Epithelial cell of proximal tubule (primary cell): ENCODE measurements around the gene ELK1. TPM values are rescaled to one million over a fixed set of nuclear protein-coding genes. Genes with fewer than 3 reads are reported as not detected.
A peak's percentile ranks its signal among the peaks of the same experiment; 100 is the strongest.
"Not testable (repeated sequence)": the region's sequence is repeated elsewhere in the genome, so short reads cannot be mapped to it uniquely, and the experiment has no call there.

ENCODE experiments used
- DNase-seq: peaks from one replicate; pipeline ENCODE4 v3.0.0-alpha.2; 2011; ENCODE audit warnings: low read depth
- H3K4me3 ChIP-seq: 2 replicates; pipeline ENCODE4 v1.5.1; 2011; ENCODE audit warnings: low read depth, mild to moderate bottlenecking, low read length
- CTCF ChIP-seq: conservative IDR thresholded peaks from 2 replicates; pipeline ENCODE4 v1.5.1; 2012; ENCODE audit warnings: low read depth, mild to moderate bottlenecking, low read length
- total RNA-seq: library from RNA; depleted of rRNA; stranded (reverse); fragments of >200 nt; gene quantifications from 2 replicates; pipeline ENCODE4 v1.2.3, GENCODE V29; 2015

The ELK1 gene
- total RNA-seq, 1 donor from 2014 or later: 21.9 TPM

DNA sequence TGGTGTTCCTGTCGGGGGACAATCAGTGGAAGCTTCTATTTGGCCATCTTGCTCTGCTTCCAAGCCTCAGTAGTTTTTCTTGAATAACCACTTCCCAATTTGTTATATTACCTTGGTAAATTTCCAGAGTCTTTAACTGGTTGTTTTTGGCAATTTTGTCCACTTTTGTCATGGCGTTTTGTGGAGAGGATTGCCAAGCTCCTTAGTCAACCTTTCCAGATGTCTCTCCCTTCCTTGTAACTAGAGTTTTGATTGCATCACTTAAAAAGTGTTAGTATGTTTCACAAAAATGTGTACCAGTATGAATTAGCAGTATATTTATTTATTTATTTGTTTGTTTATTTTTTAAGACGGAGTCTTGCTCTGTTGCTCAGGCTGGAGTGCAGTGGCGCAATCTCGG lies 24.4 kb upstream of the ELK1 start:
- H3K4me3 ChIP-seq: no peak overlapping the region
- no peak for DNase-seq
- no peak for TF ChIP-seq CTCF

GRCh38 chrX:47665797-47666196 lies 15.4 kb upstream of the ELK1 start:
- DNase-seq, H3K4me3 ChIP-seq: not testable (repeated sequence)

- no peak for TF ChIP-seq CTCF
- H3K4me3 ChIP-seq: no peak overlapping the region
- no peak for DNase-seq
Observed at GRCh38 chrX:47664737-47665136, 14.4 kb upstream of the ELK1 start.

DNA sequence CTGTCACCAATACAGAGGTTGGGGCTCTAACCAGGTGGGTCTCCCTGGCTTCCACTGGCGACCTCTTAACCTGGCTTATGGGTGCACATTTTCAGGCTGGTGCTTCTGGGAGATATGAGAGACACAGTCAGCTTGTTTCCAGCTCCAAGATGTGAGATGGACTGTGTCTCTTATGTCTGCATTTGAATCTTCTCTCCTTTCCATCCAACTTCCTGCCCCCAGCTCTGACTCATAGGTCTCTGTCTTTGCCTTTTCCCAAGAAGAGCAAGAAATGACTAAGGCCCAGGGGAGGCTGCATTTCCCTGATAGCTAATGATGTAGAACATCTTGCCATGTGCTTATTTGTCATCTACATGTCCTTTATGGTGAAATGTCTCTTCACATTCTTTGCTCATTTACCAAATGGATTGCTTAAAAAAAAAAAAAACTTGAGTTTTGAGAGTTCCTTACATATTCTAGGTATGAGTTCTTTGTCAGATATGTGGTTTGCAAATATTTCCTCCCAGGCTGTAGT lies 11.8 kb upstream of the ELK1 start:
- DNase-seq: peak; percentile 73
- no peak overlapping the region for H3K4me3 ChIP-seq
- TF ChIP-seq CTCF: no peak

- DNase-seq: no peak
- TF ChIP-seq CTCF: no peak
- no peak overlapping the region for H3K4me3 ChIP-seq
Observed at GRCh38 chrX:47661539-47661938, 11.2 kb upstream of the ELK1 start.

DNA sequence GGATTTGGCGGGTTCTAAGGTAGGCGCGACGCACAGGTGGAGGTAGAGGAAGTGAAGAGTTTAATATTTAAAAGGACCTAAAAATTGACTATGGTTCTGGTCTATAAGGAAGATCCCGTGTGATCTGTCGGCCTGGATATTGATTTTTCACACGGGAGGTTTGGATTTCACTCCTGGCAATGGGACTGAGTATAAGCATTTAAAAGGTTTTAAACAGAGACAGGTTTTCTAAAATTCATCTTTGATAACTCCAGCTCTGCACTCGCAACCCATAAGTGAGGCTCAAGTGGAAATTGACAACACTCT lies 9.0 kb upstream of the ELK1 start:
- H3K4me3 ChIP-seq: peak overlapping the region; percentile 73
- TF ChIP-seq CTCF: no peak
- DNase-seq: no peak

GRCh38 chrX:47658684-47659420 lies 8.5 kb upstream of the ELK1 start, which contains the start of gene UXT:
Gene UXT, minus strand, starts transcription at chrX:47659180. Its CDS starts 253 bp downstream, at chrX:47658927.
- no peak for TF ChIP-seq CTCF
- DNase-seq: peak; percentile 56
- H3K4me3 ChIP-seq: peak within 1 kb of the TSS; percentile 73
